CD4-positive, alpha-beta T cell treated with Interleukin-17A for 4 hours (primary cell): ENCODE measurements around the gene DPY19L1.
"Not testable (repeated sequence)": the region's sequence is repeated elsewhere in the genome, so short reads cannot be mapped to it uniquely, and the experiment has no call there.

Experiments
- DNase-seq: peaks from one replicate; pipeline ENCODE4 v3.0.0-alpha.2; 2020; ENCODE audit warnings: mixed read lengths

Gene DPY19L1

GRCh38 chr7:35030848-35031247 is 6.4 kb downstream of the DPY19L1 start:
- DNase-seq, result no peak

- no peak for DNase-seq
Observed at GRCh38 chr7:35029311-35029710, 8.0 kb downstream of the DPY19L1 start.

GRCh38 chr7:35026150-35026549 is 11.1 kb downstream of the DPY19L1 start:
- DNase-seq, result no peak

GRCh38 chr7:35025369-35025870 is 11.9 kb downstream of the DPY19L1 start:
- no peak for DNase-seq

- DNase-seq, result no peak
Observed at GRCh38 chr7:35024298-35024697, 13.0 kb downstream of the DPY19L1 start.

GRCh38 chr7:35022725-35023124 is 14.6 kb downstream of the DPY19L1 start:
- DNase-seq, result no peak

- no peak for DNase-seq
Observed at GRCh38 chr7:35021445-35021844, 15.8 kb downstream of the DPY19L1 start.

- DNase-seq, result no peak
Observed at GRCh38 chr7:35019801-35020200, 17.5 kb downstream of the DPY19L1 start.

GRCh38 chr7:35019179-35019729 is 18.0 kb downstream of the DPY19L1 start:
- DNase-seq, result no peak

- no peak for DNase-seq
Observed at GRCh38 chr7:35015346-35015859, 21.9 kb downstream of the DPY19L1 start.

GRCh38 chr7:35012160-35012559 is 25.1 kb downstream of the DPY19L1 start:
- no peak for DNase-seq

- no peak for DNase-seq
Observed at GRCh38 chr7:35011085-35011484, 26.2 kb downstream of the DPY19L1 start.

- DNase-seq, result no peak
Observed at GRCh38 chr7:35007768-35008167, 29.5 kb downstream of the DPY19L1 start.

GRCh38 chr7:35004531-35005095 is 32.7 kb downstream of the DPY19L1 start:
- DNase-seq, result no peak

- DNase-seq, result no peak
Observed at GRCh38 chr7:35003679-35004303, 33.5 kb downstream of the DPY19L1 start.

- not testable (repeated sequence) for DNase-seq
Observed at GRCh38 chr7:35003177-35003650, 34.1 kb downstream of the DPY19L1 start.

GRCh38 chr7:34998335-34998734 is 39.0 kb downstream of the DPY19L1 start:
- DNase-seq, result not testable (repeated sequence)

- not testable (repeated sequence) for DNase-seq
Observed at GRCh38 chr7:34996423-34997090, 40.7 kb downstream of the DPY19L1 start.

- DNase-seq, result no peak
Observed at GRCh38 chr7:34995757-34996156, 41.5 kb downstream of the DPY19L1 start.

GRCh38 chr7:34991938-34992840 is 45.1 kb downstream of the DPY19L1 start:
- peak; percentile 54 for DNase-seq

- DNase-seq, result not testable (repeated sequence)
Observed at GRCh38 chr7:34988442-34989125, 48.7 kb downstream of the DPY19L1 start.

GRCh38 chr7:34985155-34985554 is 52.1 kb downstream of the DPY19L1 start:
- not testable (repeated sequence) for DNase-seq
